Measurements from ENCODE around the gene USP6.

- TF ChIP-seq CTCF (CRISPR knock-in tag; IDR thresholded peaks at IDR 0.05) (no peak), HCFC1 (IDR thresholded peaks at IDR 0.05; ENCODE audit: low read depth, low read length) (no peak), ZXDC (CRISPR knock-in tag; IDR thresholded peaks at IDR 0.05) (no peak)
These were observed 88.1 kb downstream of the USP6 start for GRCh38 chr17:5203908-5204294.

Data from HepG2 (cell line).